HL-60/S4 (cell line): ENCODE data around the gene KCNIP3.

Experiments
- in situ Hi-C: fragments of 300-500 bp; cut with MboI; formaldehyde crosslinking; loops from 2 replicates; pipeline ENCODE4 v1.14.3; 2022; ENCODE audit warnings: low sequenced_read_pairs

Gene KCNIP3

DNA sequence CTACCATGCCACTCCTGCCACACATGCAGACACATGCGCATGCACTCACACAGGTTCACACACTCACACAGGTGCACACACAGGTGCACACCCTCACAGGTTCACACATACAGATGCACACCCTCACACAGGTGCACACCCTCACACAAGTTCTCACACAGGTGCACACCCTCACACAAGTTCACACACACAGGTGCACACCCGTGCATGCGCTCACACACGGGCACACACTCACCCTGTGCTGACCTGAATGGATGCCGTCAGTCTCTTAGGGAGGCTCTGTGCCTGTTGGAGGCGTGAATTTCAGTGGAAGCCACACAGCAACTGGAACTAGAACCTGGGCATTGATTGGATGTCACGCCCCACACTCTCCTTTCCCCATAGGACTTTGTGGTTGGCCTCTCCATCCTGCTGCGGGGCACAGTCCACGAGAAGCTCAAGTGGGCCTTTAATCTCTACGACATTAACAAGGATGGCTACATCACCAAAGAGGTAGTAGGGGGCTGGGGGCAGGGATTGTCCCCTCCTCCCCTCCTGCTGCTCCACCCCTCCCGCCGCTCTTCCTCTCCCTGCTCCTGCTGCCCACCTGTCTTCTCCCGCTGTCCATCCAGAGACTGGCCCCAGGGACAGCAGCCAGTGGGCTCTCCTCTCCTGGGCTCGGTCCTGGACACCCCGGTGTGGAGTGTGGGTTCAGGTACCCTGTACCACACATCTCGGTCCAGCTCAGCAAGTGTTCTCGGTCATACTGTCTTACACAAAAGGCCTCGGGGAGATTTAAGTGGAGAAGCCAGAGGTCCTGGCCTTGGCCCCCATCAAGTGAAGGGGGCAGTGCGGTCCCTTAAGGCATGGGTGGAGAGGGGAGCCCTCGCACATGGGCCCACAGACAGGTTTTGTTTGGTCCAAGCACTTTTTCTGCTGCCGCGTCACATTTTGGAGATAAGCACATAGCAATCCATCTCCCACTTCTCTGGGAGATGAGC lies 84.4 kb downstream of the KCNIP3 start:
- in situ Hi-C loops: no loop called here

DNA sequence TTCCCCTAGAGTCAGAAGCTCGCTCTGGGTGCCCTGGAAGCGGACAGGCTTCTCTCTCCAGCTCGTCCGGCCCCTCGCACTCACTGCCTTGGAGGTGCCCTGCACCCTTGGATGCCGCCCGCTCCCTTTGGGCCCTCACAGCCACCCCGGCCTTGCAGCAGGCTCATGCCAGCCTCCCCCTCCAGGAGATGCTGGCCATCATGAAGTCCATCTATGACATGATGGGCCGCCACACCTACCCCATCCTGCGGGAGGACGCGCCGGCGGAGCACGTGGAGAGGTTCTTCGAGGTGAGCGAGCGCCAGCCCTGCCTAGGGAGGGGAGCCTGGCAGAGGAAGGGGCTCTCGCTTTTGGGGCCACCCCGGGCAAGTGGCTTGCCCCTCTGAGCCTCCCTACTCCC lies 85.0 kb downstream of the KCNIP3 start:
- in situ Hi-C loops: no loop called here

DNA sequence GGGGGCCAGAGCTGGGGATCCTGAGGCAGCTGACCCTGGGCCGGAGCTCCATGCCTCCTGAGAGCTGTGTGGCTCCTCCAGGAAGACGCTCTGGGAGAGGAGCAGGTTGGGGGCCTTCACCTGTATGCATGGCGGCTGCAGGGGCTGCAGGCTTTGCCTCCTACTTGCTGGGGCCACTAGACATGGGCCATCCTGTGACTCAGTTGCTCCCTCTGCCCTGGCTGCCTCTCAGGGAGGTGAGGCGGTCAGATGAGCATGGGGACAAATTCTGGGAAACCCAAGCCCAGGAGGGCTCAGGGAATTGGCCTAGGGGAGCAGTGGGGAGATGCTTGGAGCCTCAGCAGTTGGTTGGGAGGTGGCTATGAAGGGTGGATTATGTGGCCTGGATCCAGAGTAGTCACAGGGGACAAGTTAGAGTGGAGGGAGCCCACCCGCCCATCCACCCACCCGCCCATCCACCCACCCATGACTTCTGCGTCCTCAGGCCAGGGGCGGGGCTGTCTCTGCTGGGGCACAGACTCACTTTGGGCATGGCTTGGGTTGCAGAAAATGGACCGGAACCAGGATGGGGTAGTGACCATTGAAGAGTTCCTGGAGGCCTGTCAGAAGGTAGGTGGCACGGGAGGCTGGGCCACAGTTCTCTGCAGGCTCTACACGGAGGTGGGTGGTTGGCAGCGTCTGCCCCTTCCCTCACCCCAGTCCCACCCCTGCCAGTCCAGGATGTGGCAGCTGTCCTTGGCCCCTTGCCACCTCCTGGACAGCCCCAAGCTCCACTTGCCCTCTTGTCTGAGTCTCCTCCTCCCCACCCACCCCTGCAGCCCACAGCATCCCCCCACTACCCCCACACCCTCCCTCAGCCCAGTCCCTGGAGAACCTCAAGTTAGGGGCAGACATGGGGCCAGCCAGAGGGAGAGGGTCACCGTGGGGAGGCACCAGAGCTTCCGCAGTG lies 85.8 kb downstream of the KCNIP3 start:
- in situ Hi-C loops: no loop called here

DNA sequence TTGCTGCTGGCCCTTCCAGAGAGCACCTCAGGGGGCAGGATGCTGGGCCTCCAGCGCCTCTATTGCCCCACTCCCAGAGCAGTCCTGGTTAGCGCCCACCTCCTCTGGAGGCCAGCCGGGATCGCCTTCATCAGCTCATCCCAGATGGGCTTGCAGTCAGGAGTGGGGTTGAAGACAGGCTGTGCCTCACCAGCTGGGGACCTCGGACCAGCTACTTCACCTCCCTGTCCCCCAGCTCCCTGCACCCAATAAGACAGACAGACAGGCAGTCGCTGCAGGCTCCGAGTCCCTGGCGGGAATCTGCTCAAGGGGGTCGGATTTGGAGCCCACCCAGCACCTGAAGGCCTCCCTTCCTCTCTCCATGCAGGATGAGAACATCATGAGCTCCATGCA lies 86.5 kb downstream of the KCNIP3 start:
- in situ Hi-C loops: no loop called here

DNA sequence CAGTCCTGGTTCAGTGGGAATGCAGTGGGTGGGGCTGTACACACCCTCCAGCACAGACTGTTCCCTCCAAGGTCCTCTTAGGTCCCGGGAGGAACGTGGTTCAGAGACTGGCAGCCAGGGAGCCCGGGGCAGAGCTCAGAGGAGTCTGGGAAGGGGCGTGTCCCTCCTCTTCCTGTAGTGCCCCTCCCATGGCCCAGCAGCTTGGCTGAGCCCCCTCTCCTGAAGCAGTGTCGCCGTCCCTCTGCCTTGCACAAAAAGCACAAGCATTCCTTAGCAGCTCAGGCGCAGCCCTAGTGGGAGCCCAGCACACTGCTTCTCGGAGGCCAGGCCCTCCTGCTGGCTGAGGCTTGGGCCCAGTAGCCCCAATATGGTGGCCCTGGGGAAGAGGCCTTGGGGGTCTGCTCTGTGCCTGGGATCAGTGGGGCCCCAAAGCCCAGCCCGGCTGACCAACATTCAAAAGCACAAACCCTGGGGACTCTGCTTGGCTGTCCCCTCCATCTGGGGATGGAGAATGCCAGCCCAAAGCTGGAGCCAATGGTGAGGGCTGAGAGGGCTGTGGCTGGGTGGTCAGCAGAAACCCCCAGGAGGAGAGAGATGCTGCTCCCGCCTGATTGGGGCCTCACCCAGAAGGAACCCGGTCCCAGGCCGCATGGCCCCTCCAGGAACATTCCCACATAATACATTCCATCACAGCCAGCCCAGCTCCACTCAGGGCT lies 87.9 kb downstream of the KCNIP3 start:
- in situ Hi-C loops: no loop called here

DNA sequence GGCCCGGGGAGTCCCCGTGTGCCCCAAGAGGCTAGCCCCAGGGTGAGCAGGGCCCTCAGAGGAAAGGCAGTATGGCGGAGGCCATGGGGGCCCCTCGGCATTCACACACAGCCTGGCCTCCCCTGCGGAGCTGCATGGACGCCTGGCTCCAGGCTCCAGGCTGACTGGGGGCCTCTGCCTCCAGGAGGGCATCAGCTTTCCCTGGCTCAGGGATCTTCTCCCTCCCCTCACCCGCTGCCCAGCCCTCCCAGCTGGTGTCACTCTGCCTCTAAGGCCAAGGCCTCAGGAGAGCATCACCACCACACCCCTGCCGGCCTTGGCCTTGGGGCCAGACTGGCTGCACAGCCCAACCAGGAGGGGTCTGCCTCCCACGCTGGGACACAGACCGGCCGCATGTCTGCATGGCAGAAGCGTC lies 88.4 kb downstream of the KCNIP3 start:
- in situ Hi-C loops: no loop called here

DNA sequence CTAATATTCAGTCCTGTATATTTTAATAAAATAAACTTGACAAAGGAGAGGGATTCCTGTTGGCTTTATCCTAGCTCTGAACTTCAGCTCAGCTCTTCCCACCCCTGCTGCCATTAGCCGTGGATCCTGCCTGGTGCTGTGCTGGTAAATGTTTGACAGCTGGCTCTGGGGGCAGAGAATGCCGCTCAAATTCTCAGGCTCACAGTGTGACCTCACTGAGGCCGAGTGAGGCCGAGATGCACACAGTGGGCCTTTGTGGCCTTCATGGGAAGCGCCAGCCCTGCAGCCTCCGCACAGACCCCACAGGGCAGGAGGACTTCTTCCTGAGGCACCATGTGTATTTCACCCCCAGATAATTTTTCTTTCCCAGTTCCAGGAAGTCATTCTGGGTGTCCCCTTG lies 88.9 kb downstream of the KCNIP3 start:
- in situ Hi-C loops: no loop called here

DNA sequence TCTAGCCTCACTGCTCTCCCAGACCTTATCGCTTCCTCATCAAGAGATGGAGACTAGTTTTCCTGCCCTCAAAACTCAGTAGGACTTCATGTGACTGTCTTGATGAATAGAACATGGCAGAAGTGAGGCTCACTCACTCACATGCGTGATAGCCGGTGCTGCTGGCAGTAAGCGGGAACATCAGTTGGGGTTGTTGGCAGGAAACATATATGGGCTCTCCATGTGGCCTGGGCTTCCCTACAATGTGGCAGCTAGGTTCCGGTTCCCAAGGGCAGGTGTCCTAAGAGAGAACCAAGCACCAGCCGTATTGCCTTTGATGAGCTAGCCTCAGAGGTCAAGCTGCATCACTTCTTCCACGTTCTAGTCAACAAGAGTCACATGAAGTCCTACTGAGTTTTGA lies 90.2 kb downstream of the KCNIP3 start:
- in situ Hi-C loops: no loop called here

DNA sequence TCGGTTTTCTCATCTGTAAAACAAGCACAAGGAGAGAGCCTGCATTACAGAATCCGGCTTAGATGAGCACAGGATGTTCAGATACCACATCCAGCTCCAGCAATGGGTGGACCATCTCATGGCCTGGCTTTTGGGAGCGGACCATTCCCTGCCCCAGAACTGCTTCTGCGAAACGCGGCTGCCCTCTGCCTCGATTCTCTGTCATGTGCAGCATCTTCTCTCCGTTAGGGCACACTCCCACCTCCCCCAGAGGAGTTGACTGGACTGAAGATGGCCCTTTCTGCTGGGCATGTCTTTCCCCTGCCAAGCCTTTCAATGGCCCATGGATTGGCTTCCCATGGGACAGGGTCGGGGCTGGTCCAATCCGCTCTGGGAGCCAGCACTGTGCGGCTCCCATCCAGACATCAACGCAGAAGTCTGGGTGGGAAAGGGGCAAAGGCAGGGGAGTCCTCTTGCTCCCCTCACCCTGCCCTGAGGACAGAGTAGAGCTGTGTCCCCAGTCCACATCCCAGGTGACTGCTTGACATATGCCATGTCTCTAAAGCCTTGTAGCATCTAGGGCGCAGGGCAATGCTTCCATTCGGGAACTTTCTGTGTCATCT lies 91.0 kb downstream of the KCNIP3 start:
- in situ Hi-C loops: no loop called here

DNA sequence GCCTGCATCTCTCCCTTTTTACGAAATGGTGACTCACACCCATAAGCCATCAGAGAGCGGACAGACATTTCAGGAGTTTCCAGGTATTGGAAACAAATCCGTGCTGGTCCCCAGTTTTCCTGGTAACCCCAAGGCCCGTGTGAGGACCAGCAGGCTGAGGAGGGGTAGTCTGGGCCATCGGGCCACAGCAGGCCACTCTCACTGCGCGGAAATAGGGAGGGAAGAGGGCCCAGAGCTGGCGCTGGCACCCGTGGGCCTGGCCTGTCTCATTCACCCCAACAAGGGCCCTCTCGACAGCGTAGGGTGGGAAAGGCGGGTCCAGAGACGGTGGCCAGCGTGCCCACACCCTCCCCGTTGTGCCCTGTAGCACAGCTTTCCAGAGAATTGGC lies 91.7 kb downstream of the KCNIP3 start:
- in situ Hi-C loops: no loop called here

DNA sequence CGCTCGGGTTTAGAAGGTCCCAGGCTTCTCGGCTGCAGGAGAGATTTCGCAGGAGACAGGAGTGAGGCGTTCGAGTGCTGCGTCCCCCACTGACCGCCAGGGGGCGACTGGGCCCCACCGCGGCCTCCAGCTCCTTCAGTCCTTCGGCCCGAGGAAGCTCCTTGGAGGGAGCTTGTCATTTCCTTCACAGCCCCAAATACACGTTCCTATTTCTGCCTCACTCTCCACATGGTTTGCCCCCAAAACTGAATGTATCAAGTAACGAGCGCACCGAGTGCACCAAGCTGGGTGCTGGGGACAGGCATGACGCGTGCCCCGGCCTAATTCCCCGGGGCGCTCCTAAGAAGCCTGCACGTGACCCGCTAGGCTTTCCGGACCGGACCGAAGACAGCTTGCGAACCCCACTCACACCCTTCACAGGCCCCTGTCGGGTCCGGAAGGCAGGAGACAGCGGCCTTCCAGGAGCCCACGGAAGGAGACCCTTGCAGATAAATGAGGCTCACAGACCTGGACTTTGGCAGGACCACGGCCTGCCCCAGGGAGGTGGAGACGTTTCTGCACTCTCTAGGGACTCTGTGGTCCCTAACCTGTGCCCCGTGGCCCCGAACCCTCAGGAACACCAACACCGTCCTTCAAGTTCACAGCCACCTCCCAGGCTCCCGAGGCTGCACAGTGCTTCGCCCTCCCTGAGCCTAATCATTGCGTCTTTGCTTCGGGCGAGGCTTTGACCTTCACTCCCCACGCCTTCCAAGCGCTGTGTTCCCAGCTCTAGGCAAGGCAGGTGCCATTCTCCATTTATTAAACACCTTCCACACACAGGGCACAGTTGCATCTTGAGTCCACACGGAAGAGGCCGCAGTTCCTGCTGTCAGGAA lies 92.3 kb downstream of the KCNIP3 start:
- in situ Hi-C loops: no loop called here

DNA sequence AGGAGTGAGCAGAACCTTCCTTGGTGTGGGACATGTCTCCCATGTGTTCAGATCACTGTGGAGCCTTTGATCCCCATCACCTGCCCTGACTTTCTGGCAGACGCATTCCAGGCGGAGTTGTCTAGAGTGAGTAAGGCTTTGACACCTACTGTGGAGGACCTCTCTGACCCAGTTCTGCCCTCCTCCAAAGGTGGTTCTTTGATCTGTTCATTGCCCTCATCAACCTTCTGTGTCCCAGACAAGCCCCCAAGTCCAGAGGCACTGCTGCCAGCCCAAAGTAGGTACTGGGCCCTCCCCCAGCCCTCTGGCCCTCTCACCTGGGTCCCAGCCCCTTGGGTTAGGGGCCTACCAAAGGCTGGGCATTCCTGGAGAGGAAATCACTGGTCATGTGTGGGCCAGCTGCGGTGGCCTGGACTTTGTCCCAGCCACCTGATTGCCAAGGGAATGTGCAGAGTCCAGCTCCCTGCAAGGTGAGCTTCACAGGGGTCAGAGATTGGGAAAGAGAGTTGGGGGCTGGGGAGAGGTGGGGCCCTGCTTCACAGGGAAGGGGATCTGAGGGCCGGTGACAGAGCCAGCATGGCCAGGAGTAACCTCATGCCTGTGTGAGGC lies 93.2 kb downstream of the KCNIP3 start:
- in situ Hi-C loops: no loop called here

DNA sequence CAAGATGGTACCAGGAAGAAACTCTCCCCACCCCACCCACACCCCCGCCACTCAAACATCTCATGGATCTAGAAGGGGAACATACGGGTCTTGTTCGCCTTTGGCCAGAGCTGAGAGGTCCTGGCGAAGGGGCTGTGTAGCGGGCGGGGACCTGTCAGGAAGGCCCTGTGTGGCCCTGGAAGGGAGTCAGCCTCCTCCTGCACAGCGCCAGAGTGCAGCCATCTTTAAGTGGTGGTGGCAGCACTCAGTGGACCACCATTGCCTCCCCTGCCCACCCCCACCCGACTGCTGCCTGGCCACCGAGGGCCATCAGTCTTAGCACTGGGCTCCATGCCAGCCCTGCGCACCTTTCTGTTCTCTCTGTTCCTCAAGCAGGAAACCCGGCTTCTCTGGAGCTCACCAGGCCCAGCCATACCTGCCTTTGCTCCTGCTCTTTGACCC lies 93.8 kb downstream of the KCNIP3 start:
- in situ Hi-C loops: no loop called here

DNA sequence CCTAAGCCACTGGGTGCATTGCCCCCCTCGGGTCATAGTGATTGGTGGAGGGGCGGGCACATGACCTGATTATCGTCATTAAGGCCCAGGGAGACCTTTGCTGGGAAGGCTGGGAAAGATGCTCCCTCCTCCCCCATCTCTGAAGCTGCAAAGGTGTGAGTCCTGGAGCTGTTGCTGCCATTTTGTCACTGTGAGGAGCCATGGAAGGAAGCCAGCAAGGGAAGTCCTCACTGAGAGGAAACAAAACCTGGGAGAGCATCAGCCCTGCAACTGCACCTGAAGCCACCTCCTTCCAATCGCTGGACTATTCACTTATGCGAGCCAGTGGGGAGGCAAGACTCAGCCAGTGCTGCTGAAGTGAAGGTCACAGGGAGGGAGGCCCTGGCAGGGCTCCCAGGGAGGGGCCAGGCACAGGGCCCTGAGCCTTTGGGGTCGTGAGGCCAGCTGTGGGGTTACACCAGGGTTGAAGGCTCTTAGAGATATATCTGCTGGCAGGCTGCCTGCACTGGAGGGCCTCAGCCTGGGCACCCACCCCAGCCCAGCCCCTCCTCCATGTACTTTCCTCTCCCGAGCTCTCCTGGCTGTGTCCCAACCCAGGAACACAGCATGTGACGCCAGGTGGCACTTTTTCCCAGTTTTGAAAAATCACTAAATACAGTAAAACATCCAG lies 94.6 kb downstream of the KCNIP3 start:
- in situ Hi-C loops: no loop called here

DNA sequence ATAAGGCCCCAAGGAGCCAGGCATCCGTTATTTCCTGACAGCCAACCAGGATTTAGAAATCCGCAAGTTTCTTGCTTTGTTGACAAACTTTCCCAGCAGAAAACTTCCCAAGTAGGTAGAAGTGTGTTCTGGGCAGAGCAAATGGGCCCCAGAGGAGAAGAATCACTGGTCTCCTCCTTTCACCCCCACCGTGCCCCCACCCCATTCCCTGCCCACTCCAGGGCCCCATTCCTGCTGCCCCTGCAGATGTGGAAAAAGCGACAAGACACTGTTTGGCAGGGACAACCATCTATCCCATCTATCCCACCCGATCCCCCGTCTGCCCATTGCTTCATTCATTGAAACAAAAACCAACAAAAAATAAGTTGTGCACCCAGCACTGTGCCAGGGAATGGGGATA lies 95.2 kb downstream of the KCNIP3 start:
- in situ Hi-C loops: no loop called here

DNA sequence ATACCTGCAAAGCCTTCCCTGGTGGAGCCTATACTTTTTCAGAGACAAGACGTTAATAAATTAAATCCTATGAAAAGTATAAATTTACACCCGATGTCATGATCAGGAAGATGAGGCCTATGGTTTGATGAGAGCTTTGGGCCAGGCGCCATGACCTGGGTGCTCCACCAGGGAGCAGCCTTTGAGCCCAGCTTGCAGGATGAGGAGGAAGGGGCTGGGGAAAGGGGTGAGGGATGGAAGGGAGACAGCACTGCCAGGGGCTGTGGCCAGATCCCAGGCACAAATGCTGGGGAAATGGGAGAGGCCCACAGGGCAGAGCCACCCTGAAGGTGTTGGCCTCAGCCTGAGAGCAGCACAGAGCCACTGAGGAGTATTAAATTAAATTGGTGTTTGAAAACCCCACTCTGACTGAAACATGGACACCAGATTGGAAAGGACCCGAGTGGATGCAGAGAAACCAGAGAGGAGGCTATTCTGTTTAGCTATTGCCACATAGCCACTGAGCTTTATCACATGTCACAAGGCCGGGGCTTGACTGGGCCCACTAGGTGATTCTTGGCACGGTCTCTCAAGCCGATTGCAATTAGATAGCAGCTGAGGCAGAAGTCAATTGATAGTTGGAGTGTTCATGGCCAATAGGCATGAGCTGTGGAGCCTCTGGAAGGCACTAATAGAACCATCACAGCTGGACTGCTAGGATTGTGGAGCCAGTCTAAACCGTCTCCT lies 95.7 kb downstream of the KCNIP3 start:
- in situ Hi-C loops: no loop called here

DNA sequence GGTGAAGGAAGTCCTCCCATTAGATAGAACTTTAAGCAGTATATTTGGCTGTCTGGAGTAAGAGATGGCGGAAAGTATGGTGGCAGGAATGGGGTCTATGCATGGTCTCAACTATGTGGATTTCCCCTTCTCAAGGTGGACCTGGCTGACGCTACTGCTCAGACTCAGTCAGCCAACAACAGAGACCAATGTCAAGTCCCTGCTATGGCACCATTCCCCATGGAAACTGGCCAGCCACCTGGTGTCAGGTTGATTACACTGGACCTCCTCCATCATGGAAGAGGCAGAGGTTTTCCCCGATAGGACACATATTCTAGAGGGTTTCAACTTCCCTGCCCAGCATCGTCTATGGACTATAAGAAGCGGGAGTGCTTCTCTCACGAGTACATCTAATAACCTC lies 96.8 kb downstream of the KCNIP3 start:
- in situ Hi-C loops: no loop called here

DNA sequence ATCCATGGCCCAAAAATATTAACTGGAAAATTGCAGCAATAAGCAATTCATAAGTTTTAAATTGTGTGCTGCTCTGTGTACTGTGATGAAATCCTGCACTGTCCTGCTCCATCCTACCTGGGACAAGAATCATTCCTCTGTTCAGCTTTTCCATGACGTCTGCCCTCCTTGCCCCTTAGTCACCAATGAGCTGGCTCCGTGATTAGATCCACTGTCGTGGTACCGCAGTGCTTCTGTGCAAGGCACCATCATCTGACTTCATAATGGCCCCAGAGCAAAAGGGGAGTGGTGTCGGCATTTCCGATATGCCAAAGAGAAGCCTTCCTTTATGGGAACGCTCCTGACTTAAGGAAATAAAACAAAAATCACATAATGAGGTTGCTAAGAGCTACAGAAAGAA lies 101.9 kb downstream of the KCNIP3 start:
- in situ Hi-C loops: no loop called here
